HEK293T (cell line): ENCODE measurements around the gene SLC10A7.

Experiments used
- ELF4 ChIP-seq: fragments of 450-650 bp; IDR thresholded peaks from 2 replicates; pipeline ENCODE4 v1.6.1; 2017; ENCODE audit warnings: antibody characterized with exemption
- FOXA1 ChIP-seq: fragments of 450-650 bp; IDR thresholded peaks from 2 replicates; pipeline ENCODE4 v1.6.1; 2016; ENCODE audit warnings: mild to moderate bottlenecking
- FOXK2 ChIP-seq: fragments of 450-650 bp; IDR thresholded peaks from 2 replicates; pipeline ENCODE4 v1.6.1; 2016; ENCODE audit warnings: mild to moderate bottlenecking
- FOXM1 ChIP-seq: fragments of 450-650 bp; IDR thresholded peaks from 2 replicates; pipeline ENCODE4 v1.6.1; 2017; ENCODE audit warnings: mild to moderate bottlenecking, borderline replicate concordance
- HDGF ChIP-seq: fragments of 450-650 bp; IDR thresholded peaks from 2 replicates; pipeline ENCODE4 v1.6.1; 2017; ENCODE audit warnings: antibody characterized with exemption, borderline replicate concordance
- LEF1 ChIP-seq: fragments of 450-650 bp; IDR thresholded peaks from 2 replicates; pipeline ENCODE4 v1.6.1; 2017; ENCODE audit warnings: mild to moderate bottlenecking, borderline replicate concordance
- PKNOX1 ChIP-seq: fragments of 450-650 bp; IDR thresholded peaks from 2 replicates; pipeline ENCODE4 v1.6.1; 2016
- SP1 ChIP-seq: fragments of 450-650 bp; IDR thresholded peaks from 2 replicates; pipeline ENCODE4 v1.6.1; 2017
- SUZ12 ChIP-seq: fragments of 450-650 bp; IDR thresholded peaks from 2 replicates; pipeline ENCODE4 v1.6.1; 2016; ENCODE audit warnings: mild to moderate bottlenecking

GRCh38 chr4:146347822-146348221, 173.9 kb downstream of the SLC10A7 start:
- TF ChIP-seq PKNOX1 = no peak
- no peak for TF ChIP-seq FOXM1
- TF ChIP-seq LEF1 = no peak
- no peak for TF ChIP-seq SUZ12
- TF ChIP-seq HDGF = no peak
- no peak for TF ChIP-seq ELF4
- TF ChIP-seq SP1 = no peak
- TF ChIP-seq FOXA1 = no peak
- no peak for TF ChIP-seq FOXK2
